Measurements from ENCODE around the gene HECW1.

The HECW1 gene

GRCh38 chr7:43612599-43613589, 500.4 kb downstream of the HECW1 start:
- peak; percentile 46 for DNase-seq (ENCODE audit: low read depth)
